Measurements from ENCODE around the gene CDH20. TPM values are rescaled to one million over a fixed set of nuclear protein-coding genes. Genes with fewer than 3 reads are reported as not detected.
A peak's percentile ranks its signal among the peaks of the same experiment; 100 is the strongest.

The CDH20 gene
- total RNA-seq, 1 experiment from 2014 or later = not detected

- H3K27ac ChIP-seq = no peak overlapping the region
- no peaks in the 10 kb centered on the region for H3K36me3 ChIP-seq
- no peaks in the 10 kb centered on the region for H3K9me3 ChIP-seq (replicated peaks)
- no peak overlapping the region for H3K4me3 ChIP-seq
- no peak for DNase-seq (ENCODE audit: low read depth in 1 of 2, low spot score in 2 of 2)
- H3K27me3 ChIP-seq (replicated peaks) = no peaks in the 10 kb centered on the region
- peaks cover 16% of the 10 kb centered on the region for H3K4me1 ChIP-seq (replicated peaks)
Measured at GRCh38 chr18:61589053-61589723, 256.0 kb downstream of the CDH20 start.

- no peak overlapping the region for H3K27ac ChIP-seq
- H3K27me3 ChIP-seq (replicated peaks) = no peaks in the 10 kb centered on the region
- DNase-seq (ENCODE audit: low read depth in 1 of 2, low spot score in 2 of 2) = no peak
- no peak overlapping the region for H3K4me3 ChIP-seq
- H3K36me3 ChIP-seq = no peaks in the 10 kb centered on the region
- H3K9me3 ChIP-seq (replicated peaks) = no peaks in the 10 kb centered on the region
- peaks cover 16% of the 10 kb centered on the region for H3K4me1 ChIP-seq (replicated peaks)
Measured at GRCh38 chr18:61589724-61590065, 256.5 kb downstream of the CDH20 start.

GRCh38 chr18:61591253-61591652, 258.0 kb downstream of the CDH20 start:
- no peaks in the 10 kb centered on the region for H3K36me3 ChIP-seq
- no peak overlapping the region for H3K27ac ChIP-seq
- no peak overlapping the region for H3K4me3 ChIP-seq
- H3K4me1 ChIP-seq (replicated peaks) = peaks cover 16% of the 10 kb centered on the region
- no peaks in the 10 kb centered on the region for H3K9me3 ChIP-seq (replicated peaks)
- H3K27me3 ChIP-seq (replicated peaks) = no peaks in the 10 kb centered on the region
- DNase-seq (ENCODE audit: low read depth in 1 of 2, low spot score in 2 of 2) = no peak

- peaks cover 9% of the 10 kb centered on the region; the same call in 1 of the 2 replicates for H3K4me1 ChIP-seq (replicated peaks)
- no peaks in the 10 kb centered on the region; the same call in 1 of the 2 replicates for H3K36me3 ChIP-seq
- H3K4me3 ChIP-seq = no peak overlapping the region
- H3K27me3 ChIP-seq (replicated peaks) = no peaks in the 10 kb centered on the region
- H3K9me3 ChIP-seq (replicated peaks) = no peaks in the 10 kb centered on the region
- H3K27ac ChIP-seq = no peak overlapping the region
- DNase-seq (ENCODE audit: low read depth in 1 of 2, low spot score in 2 of 2) = no peak
Measured at GRCh38 chr18:61595615-61596251, 262.5 kb downstream of the CDH20 start.

DNA sequence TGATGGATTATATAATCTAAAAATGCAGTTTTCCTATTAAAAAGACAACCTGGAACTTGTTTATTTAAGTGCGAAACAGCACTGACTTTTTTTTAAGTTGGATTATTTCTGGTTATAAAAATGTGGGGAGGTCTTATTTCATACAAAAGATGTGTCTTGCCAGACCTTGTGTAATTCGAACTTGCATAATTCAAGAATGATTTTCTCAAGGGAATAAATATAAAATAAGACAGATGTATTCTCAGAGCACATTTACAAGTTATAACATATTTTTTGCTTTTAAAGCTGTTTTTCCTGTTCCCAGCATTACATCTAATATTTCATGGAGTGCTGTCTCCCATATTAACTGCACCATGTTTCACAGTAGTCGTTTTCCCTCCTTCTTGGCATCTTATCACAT, 263.1 kb downstream of the CDH20 start:
- Histone ChIP-seq H3K36me3 (no peaks in the 10 kb centered on the region; the same call in 1 of the 2 replicates), H3K27ac (no peak overlapping the region), H3K9me3 (replicated peaks) (no peaks in the 10 kb centered on the region), H3K4me3 (no peak overlapping the region), H3K27me3 (replicated peaks) (no peaks in the 10 kb centered on the region), H3K4me1 (replicated peaks) (peaks cover 11% of the 10 kb centered on the region)
- DNase-seq (ENCODE audit: low read depth in 1 of 2, low spot score in 2 of 2) = no peak

DNA sequence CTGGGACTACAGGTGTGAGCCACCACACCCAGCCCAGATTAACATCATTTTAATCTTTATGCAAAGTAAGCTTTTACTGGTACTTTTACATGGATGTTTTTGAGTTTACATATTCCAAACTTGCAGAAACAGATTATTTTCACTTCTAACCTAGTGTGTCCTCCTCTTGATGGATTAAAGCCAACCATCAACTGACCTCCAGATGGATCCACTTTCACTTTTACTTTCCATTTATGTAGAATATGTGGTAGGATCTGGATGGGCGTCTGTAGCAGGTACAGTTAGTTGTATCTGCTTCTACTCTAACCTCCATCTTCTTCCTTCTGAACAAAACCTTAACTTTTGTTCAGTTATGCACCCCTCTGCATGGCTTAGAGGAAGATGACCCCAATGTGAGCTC, 264.1 kb downstream of the CDH20 start:
- peaks cover 19% of the 10 kb centered on the region for H3K4me1 ChIP-seq (replicated peaks)
- peaks cover 1% of the 10 kb centered on the region for H3K36me3 ChIP-seq

GRCh38 chr18:61600422-61600821, 267.2 kb downstream of the CDH20 start:
- Histone ChIP-seq H3K27me3 (replicated peaks) (no peaks in the 10 kb centered on the region), H3K4me3 (no peak overlapping the region), H3K27ac (no peak overlapping the region), H3K36me3 (peaks cover 7% of the 10 kb centered on the region), H3K4me1 (replicated peaks) (peaks cover 50% of the 10 kb centered on the region), H3K9me3 (replicated peaks) (no peaks in the 10 kb centered on the region)
- DNase-seq (ENCODE audit: low read depth in 1 of 2, low spot score in 2 of 2) = no peak

More for the DNA sequence above, 264.1 kb downstream of the CDH20 start:
- Histone ChIP-seq H3K9me3 (replicated peaks) (no peaks in the 10 kb centered on the region), H3K27ac (no peak overlapping the region), H3K4me3 (no peak overlapping the region), H3K27me3 (replicated peaks) (no peaks in the 10 kb centered on the region)
- no peak for DNase-seq (ENCODE audit: low read depth in 1 of 2, low spot score in 2 of 2)

GRCh38 chr18:61602836-61603235, 269.6 kb downstream of the CDH20 start:
- H3K27ac ChIP-seq = peak overlapping the region; percentile 54
- DNase-seq (ENCODE audit: low read depth in 1 of 2, low spot score in 2 of 2) = peak; percentile 46 to 60
- H3K4me3 ChIP-seq = no peak overlapping the region
- no peaks in the 10 kb centered on the region for H3K9me3 ChIP-seq (replicated peaks)
- H3K4me1 ChIP-seq (replicated peaks) = peaks cover 71% of the 10 kb centered on the region
- H3K36me3 ChIP-seq = peaks cover 7% of the 10 kb centered on the region; the same call in 1 of the 2 replicates
- H3K27me3 ChIP-seq (replicated peaks) = no peaks in the 10 kb centered on the region
